Keratinocyte (primary cell): ENCODE measurements around the gene TREH. TPM values are rescaled to one million over a fixed set of nuclear protein-coding genes. Genes with fewer than 3 reads are reported as not detected.

Source experiments
- DNase-seq: peaks from one replicate; pipeline ENCODE4 v3.0.0-alpha.2; 2011; ENCODE audit warnings: low read depth, missing footprints, low spot score
- FAIRE-seq: peaks from 2 replicates; lab custom pipeline; 2011; peaks lifted over from hg19 to GRCh38; lab: Jason Lieb, UNC
- H2AFZ ChIP-seq: 2 replicates; pipeline ENCODE4 v1.6.0; 2012; ENCODE audit warnings: low read length, control low read depth, inconsistent platforms; ENCODE audit not compliant: control insufficient read depth
- H3K27ac ChIP-seq: 2 replicates; pipeline ENCODE4 v1.5.1; 2011; ENCODE audit warnings: low read length; ENCODE audit not compliant: control insufficient read depth, insufficient read depth
- H3K27me3 ChIP-seq: 3 replicates; pipeline ENCODE4 v1.6.0; 2011; ENCODE audit warnings: low read length; ENCODE audit not compliant: control insufficient read depth, insufficient read depth; ENCODE audit errors: extremely low read depth
- H3K36me3 ChIP-seq, 2 experiments: 2 replicates in 1 of 2; 3 replicates in 1 of 2; pipeline ENCODE4 v1.5.1; 2011; ENCODE audit warnings: low read length in 2 of 2, mild to moderate bottlenecking in 1 of 2; ENCODE audit not compliant: control insufficient read depth in 2 of 2, insufficient read depth in 2 of 2; ENCODE audit errors: extremely low read depth in 1 of 2
- H3K4me1 ChIP-seq: 3 replicates; pipeline ENCODE4 v1.5.1; 2011; ENCODE audit warnings: low read length; ENCODE audit not compliant: control insufficient read depth, insufficient read depth; ENCODE audit errors: extremely low read depth
- H3K4me2 ChIP-seq: 3 replicates; pipeline ENCODE4 v1.6.0; 2011; ENCODE audit warnings: low read depth, low read length; ENCODE audit not compliant: control insufficient read depth, insufficient read depth; ENCODE audit errors: extremely low read depth
- H3K4me3 ChIP-seq, 3 experiments: fragments of 200-600 bp in 1 of 3; sonication (generic) in 1 of 3; 2 replicates in 2 of 3; 3 replicates in 1 of 3; pipeline ENCODE4 v1.5.1; 2011 to 2016; ENCODE audit warnings: low read length in 3 of 3, mild to moderate bottlenecking in 3 of 3, control low read depth in 2 of 3, inconsistent platforms in 1 of 3, low read depth in 1 of 3, mixed read lengths in 1 of 3, mixed run types in 1 of 3, moderate library complexity in 1 of 3; ENCODE audit not compliant: control insufficient read depth in 2 of 3, insufficient read depth in 2 of 3; ENCODE audit errors: extremely low read depth in 1 of 3
- H3K79me2 ChIP-seq: 2 replicates; pipeline ENCODE4 v1.6.0; 2012; ENCODE audit warnings: low read length; ENCODE audit not compliant: control insufficient read depth, insufficient read depth
- H3K9ac ChIP-seq: 3 replicates; pipeline ENCODE4 v1.6.0; 2011; ENCODE audit warnings: low read length; ENCODE audit not compliant: control insufficient read depth, insufficient read depth; ENCODE audit errors: extremely low read depth
- H3K9me1 ChIP-seq: 3 replicates; pipeline ENCODE4 v1.6.0; 2011; ENCODE audit warnings: low read length; ENCODE audit not compliant: control insufficient read depth, insufficient read depth; ENCODE audit errors: extremely low read depth
- H3K9me3 ChIP-seq: 2 replicates; pipeline ENCODE4 v1.5.1; 2012; ENCODE audit warnings: low read depth, low read length; ENCODE audit not compliant: control insufficient read depth
- H4K20me1 ChIP-seq: 3 replicates; pipeline ENCODE4 v1.6.0; 2011; ENCODE audit warnings: low read length; ENCODE audit not compliant: control insufficient read depth, insufficient read depth; ENCODE audit errors: extremely low read depth
- CTCF ChIP-seq, 3 experiments: IDR thresholded peaks in 1 of 3; conservative IDR thresholded peaks in 1 of 3; optimal IDR thresholded peaks in 1 of 3; 2 replicates in 2 of 3; 3 replicates in 1 of 3; pipeline versions ENCODE3 to v1.5.1; 2011; ENCODE audit warnings: low read length in 3 of 3, mild to moderate bottlenecking in 3 of 3, moderate library complexity in 2 of 3, control low read depth in 1 of 3, inconsistent platforms in 1 of 3; ENCODE audit not compliant: insufficient read depth in 2 of 3; ENCODE audit errors: extremely low read depth in 1 of 3
- EZH2 ChIP-seq: IDR thresholded peaks from one replicate; pipeline ENCODE4 v1.6.1; 2012; ENCODE audit warnings: inconsistent platforms, mild to moderate bottlenecking, low read length, moderate library complexity
- dilution Hi-C: fragments of 300-500 bp; cut with MboI; formaldehyde crosslinking; loops from one replicate; pipeline ENCODE4 v1.7.0; 2020; ENCODE audit warnings: low sequenced_read_pairs; ENCODE audit not compliant: extremely low pct_ligation_motif_present
- polyA plus RNA-seq, 5 experiments: library from polyadenylated mRNA; depleted of rRNA in 3 of 5; stranded (reverse) in 3 of 5; stranded (forward) in 1 of 5; unstranded in 1 of 5; fragments of >200 nt; gene quantifications; 1 replicate in 1 of 5; 2 replicates in 3 of 5; 3 replicates in 1 of 5; pipeline versions ENCODE4 v1.2.1 to v1.2.3, GENCODE V29; 2011 to 2012; ENCODE audit warnings: missing spikeins in 2 of 5, low read depth in 1 of 5, low replicate concordance in 1 of 5

Gene TREH
- polyA plus RNA-seq, 1 donor (not counting 4 experiments of a cell fraction or from before 2014, with no cell fraction given) = not detected

- no peaks in the 10 kb centered on the region for H3K9me3 ChIP-seq
- no peak overlapping the region for H3K9ac ChIP-seq
- H3K27me3 ChIP-seq = no peaks in the 10 kb centered on the region
- H3K27ac ChIP-seq = no peak overlapping the region
- peaks cover 3% of the 10 kb centered on the region for H4K20me1 ChIP-seq
- peaks cover 21% of the 10 kb centered on the region for H3K4me1 ChIP-seq
- no peak for FAIRE-seq
- no peak for DNase-seq
- H2AFZ ChIP-seq = no peak overlapping the region
- no peak overlapping the region for H3K4me3 ChIP-seq
- peaks cover 5% of the 10 kb centered on the region for H3K9me1 ChIP-seq
- H3K79me2 ChIP-seq = no peaks in the 10 kb centered on the region
- TF ChIP-seq EZH2 (no peak), CTCF (optimal IDR thresholded peaks at IDR 0.05 in 1 of 3, IDR thresholded peaks at IDR 0.05 in 1 of 3, conservative IDR thresholded peaks at IDR 0.05 in 1 of 3; ENCODE audit: extremely low read depth in 1 of 3, insufficient read depth in 2 of 3, low read length in 3 of 3) (no peak)
- H3K36me3 ChIP-seq = peaks cover 22 to 35% of the 10 kb centered on the region in 2 experiments
- no peak overlapping the region for H3K4me2 ChIP-seq
- dilution Hi-C loops = no loop called here
Observed at GRCh38 chr11:118636569-118637290, 42.7 kb downstream of the TREH start.

GRCh38 chr11:118635642-118636041 lies 43.8 kb downstream of the TREH start:
- Histone ChIP-seq H3K4me1 (peaks cover 13% of the 10 kb centered on the region), H3K36me3 (peaks cover 23 to 43% of the 10 kb centered on the region in 2 experiments), H3K4me2 (no peak overlapping the region), H3K79me2 (no peaks in the 10 kb centered on the region), H3K27ac (no peak overlapping the region), H3K9ac (no peak overlapping the region), H2AFZ (no peak overlapping the region), H3K9me3 (no peaks in the 10 kb centered on the region), H3K9me1 (peaks cover 3% of the 10 kb centered on the region), H3K27me3 (no peaks in the 10 kb centered on the region), H3K4me3 (no peak overlapping the region), H4K20me1 (peaks cover 3% of the 10 kb centered on the region)
- no peak for TF ChIP-seq EZH2
- TF ChIP-seq CTCF (optimal IDR thresholded peaks at IDR 0.05 in 1 of 3, IDR thresholded peaks at IDR 0.05 in 1 of 3, conservative IDR thresholded peaks at IDR 0.05 in 1 of 3; ENCODE audit: extremely low read depth in 1 of 3, insufficient read depth in 2 of 3, low read length in 3 of 3) = no peak
- DNase-seq (no peak), FAIRE-seq (no peak)
- dilution Hi-C loops = no loop called here
